Testis (tissue), 3 donors: ENCODE measurements around the gene RBM33. TPM values are rescaled to one million over a fixed set of nuclear protein-coding genes. Genes with fewer than 3 reads are reported as not detected.

Source experiments
- DNase-seq: peaks from one replicate; pipeline ENCODE4 v3.0.0-alpha.2; 2019
- H3K27ac ChIP-seq, 2 donors: fragments of 200-600 bp; sonication (generic); one replicate each; pipeline ENCODE4 v1.5.1; 2019
- H3K27me3 ChIP-seq: fragments of 200-600 bp; sonication (generic); one replicate; pipeline ENCODE4 v1.5.1; 2019
- H3K36me3 ChIP-seq: fragments of 200-600 bp; sonication (generic); one replicate; pipeline ENCODE4 v1.5.1; 2017; ENCODE audit warnings: low read depth; ENCODE audit errors: missing control alignments
- H3K4me1 ChIP-seq: fragments of 200-600 bp; sonication (generic); one replicate; pipeline ENCODE4 v1.5.1; 2019
- H3K4me3 ChIP-seq, 2 donors: fragments of 200-600 bp; sonication (generic); one replicate each; pipeline ENCODE4 v1.5.1; 2017 to 2019
- H3K9me3 ChIP-seq: fragments of 200-600 bp; sonication (generic); one replicate; pipeline ENCODE4 v1.5.1; 2017
- POLR2A ChIP-seq: fragments of 450-650 bp; IDR thresholded peaks from one replicate; pipeline ENCODE4 v1.6.1; 2017; ENCODE audit warnings: antibody characterized with exemption, mild to moderate bottlenecking, moderate library complexity
- WGBS, 2 donors: methylation state at CpG; one replicate each; pipeline ENCODE4 v1.1.5; 2018; 5-methylcytosine and 5-hydroxymethylcytosine counted together
- intact Hi-C: fragments of 100-400 bp; cut with DNase I; formaldehyde crosslinking; loops from one replicate; pipeline ENCODE4 v1.15.1; 2023; ENCODE audit warnings: low total_unique reads
- polyA plus RNA-seq: library from polyadenylated mRNA; stranded (reverse); fragments of 350-450 nt; fragmentation: Illumina TruSeq; extraction: RNeasy Lipid Tissue Mini Kit (QIAGEN cat#74804); gene quantifications from one replicate; pipeline ENCODE4 v1.2.3, GENCODE V29; 2014; ENCODE audit warnings: low read depth, low replicate concordance; ENCODE audit not compliant: insufficient read depth
- total RNA-seq, 2 donors: library from RNA; depleted of rRNA; stranded (reverse); fragments of >200 nt; gene quantifications; one replicate each; pipeline ENCODE4 v1.2.3, GENCODE V29; 2016
- TF ChIP-seq, protein P1 (sequence below), 3 experiments: fragments of 450-650 bp in 2 of 3; fragments of 200-600 bp in 1 of 3; sonication (generic) in 1 of 3; IDR thresholded peaks; one replicate each; pipeline ENCODE4 v1.5.1; 2016 to 2019; ENCODE audit warnings: antibody characterized with exemption in 3 of 3, mild to moderate bottlenecking in 2 of 3, moderate library complexity in 1 of 3

The RBM33 gene
- total and polyA plus RNA-seq, 3 donors from 2014 or later, result 27.3 to 104 (median 93.4) TPM

- Histone ChIP-seq H3K27me3 (no peaks in the 10 kb centered on the region), H3K27ac (no peak overlapping the region), H3K4me3 (no peak overlapping the region), H3K4me1 (peaks cover 6% of the 10 kb centered on the region), H3K9me3 (no peaks in the 10 kb centered on the region), H3K36me3 (no peaks in the 10 kb centered on the region)
- DNase-seq, result no peak
- TF ChIP-seq POLR2A, result no peak
- TF ChIP-seq, protein P1, sequence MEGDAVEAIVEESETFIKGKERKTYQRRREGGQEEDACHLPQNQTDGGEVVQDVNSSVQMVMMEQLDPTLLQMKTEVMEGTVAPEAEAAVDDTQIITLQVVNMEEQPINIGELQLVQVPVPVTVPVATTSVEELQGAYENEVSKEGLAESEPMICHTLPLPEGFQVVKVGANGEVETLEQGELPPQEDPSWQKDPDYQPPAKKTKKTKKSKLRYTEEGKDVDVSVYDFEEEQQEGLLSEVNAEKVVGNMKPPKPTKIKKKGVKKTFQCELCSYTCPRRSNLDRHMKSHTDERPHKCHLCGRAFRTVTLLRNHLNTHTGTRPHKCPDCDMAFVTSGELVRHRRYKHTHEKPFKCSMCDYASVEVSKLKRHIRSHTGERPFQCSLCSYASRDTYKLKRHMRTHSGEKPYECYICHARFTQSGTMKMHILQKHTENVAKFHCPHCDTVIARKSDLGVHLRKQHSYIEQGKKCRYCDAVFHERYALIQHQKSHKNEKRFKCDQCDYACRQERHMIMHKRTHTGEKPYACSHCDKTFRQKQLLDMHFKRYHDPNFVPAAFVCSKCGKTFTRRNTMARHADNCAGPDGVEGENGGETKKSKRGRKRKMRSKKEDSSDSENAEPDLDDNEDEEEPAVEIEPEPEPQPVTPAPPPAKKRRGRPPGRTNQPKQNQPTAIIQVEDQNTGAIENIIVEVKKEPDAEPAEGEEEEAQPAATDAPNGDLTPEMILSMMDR (IDR thresholded peaks at IDR 0.05), result no peak
- intact Hi-C loops, result no loop called here
- 63 to 69% methylated on average over 10 of the region's 10 CpGs for WGBS, 2 donors
These were observed 142.0 kb downstream of the RBM33 start for GRCh38 chr7:155786491-155786890.

DNA sequence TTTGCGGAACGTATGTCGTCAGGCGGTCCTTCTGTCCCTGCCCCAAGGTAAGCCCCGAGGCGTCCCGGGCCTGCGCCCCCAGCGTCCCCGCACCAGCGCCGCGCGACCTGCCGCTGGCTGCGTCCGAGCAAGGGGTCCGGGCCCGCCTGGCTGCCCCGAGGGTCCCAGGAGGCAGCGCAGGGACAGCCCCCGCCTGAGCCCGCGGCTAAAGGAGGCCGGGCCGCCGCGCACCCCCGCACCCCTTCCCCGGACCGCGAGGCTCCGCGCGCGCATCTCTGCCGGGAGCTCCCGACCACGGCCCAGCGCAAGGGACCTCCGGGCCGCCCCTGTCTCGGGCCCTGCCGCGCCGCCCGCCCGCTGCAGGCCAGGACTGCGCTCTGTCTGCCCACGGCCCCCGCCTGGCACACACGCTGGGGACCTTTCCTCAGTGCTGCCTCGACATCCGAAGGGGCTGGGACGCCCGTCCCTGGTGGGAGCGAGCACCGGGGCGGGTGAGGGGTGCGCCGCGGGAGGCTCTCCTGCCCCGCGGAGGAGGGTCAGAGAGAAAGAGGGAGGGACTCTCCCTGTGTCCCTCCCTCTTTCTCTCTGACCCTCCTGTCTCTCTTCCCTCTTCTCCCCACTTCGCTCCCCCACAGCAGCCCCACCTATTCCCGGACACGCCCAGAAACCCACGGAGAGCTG, 142.8 kb downstream of the RBM33 start:
- intact Hi-C loops, result no loop called here
- no peak overlapping the region for H3K27ac ChIP-seq
- H3K4me3 ChIP-seq, result peak overlapping the region; percentile 29 to 32
- H3K27me3 ChIP-seq, result no peaks in the 10 kb centered on the region
- H3K4me1 ChIP-seq, result peaks cover 6% of the 10 kb centered on the region
- DNase-seq, result no peak
- H3K9me3 ChIP-seq, result no peaks in the 10 kb centered on the region
- 1 to 6% methylated on average over 10 to 38 of the region's 68 CpGs for WGBS, 2 donors
- TF ChIP-seq POLR2A, result no peak
- TF ChIP-seq, protein P1 (IDR thresholded peaks at IDR 0.05), result no peak
- H3K36me3 ChIP-seq, result no peaks in the 10 kb centered on the region

GRCh38 chr7:155788616-155789000, 144.1 kb downstream of the RBM33 start:
- 70 to 83% methylated on average over 14 to 19 of the region's 22 CpGs for WGBS, 2 donors
- H3K36me3 ChIP-seq, result no peaks in the 10 kb centered on the region
- TF ChIP-seq, protein P1 (IDR thresholded peaks at IDR 0.05), result no peak
- no peak for TF ChIP-seq POLR2A
- peaks cover 6% of the 10 kb centered on the region for H3K4me1 ChIP-seq
- intact Hi-C loops, result no loop called here
- no peak for DNase-seq
- H3K27me3 ChIP-seq, result no peaks in the 10 kb centered on the region
- no peak overlapping the region for H3K27ac ChIP-seq
- no peak overlapping the region for H3K4me3 ChIP-seq
- H3K9me3 ChIP-seq, result no peaks in the 10 kb centered on the region

DNA sequence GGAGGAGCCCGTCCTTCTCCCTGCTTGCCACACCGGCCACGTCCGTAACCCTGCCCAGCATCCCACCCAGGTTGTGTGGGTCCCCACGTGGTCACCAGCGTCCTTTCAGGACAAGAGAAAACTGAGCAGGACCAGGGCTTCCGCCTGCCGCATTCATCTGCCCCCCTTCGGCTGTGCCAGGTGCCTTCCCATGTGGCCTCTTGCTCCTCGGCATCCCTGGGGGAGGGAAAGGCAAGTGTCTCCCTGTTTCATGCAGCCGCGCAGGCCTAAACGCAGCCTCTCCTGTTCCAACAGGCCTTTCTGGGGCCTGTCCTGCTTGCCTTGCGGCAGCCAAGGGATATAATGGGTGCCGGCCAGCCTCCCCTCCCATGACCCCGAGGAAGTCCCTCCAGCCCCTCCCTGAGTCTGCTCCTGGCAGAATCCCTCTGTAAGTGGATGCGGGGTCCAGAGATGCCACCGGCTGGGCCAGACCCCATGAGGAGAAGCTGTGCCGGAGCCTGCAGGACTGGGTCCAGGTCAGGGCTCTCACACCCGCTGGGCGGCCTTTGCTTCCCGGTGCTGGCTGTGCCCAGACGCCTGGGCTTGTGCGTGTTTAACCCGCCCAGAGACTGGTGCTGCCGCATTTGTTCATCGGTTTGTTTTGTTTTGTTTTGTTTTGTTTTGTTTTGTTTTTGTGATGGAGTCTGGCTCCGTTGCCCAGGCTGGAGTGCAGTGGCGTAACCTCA, 144.7 kb downstream of the RBM33 start:
- intact Hi-C loops, result no loop called here
- peaks cover 6% of the 10 kb centered on the region for H3K4me1 ChIP-seq
- WGBS, 2 donors, result 70 to 79% methylated on average over 17 to 29 of the region's 29 CpGs
- no peak overlapping the region for H3K4me3 ChIP-seq
- no peak for DNase-seq
- H3K9me3 ChIP-seq, result no peaks in the 10 kb centered on the region
- no peak for TF ChIP-seq POLR2A
- TF ChIP-seq, protein P1 (IDR thresholded peaks at IDR 0.05), result no peak
- no peak overlapping the region for H3K27ac ChIP-seq
- H3K27me3 ChIP-seq, result no peaks in the 10 kb centered on the region
- H3K36me3 ChIP-seq, result no peaks in the 10 kb centered on the region
